H1 (cell line): ENCODE results near the gene PLVAP. TPM values are rescaled to one million over a fixed set of nuclear protein-coding genes. Genes with fewer than 3 reads are reported as not detected.

Experiments used
- CTBP2 ChIP-seq: IDR thresholded peaks from 2 replicates; pipeline ENCODE4 v1.7.0; 2011; ENCODE audit warnings: borderline replicate concordance, mild to moderate bottlenecking, moderate library complexity, mixed read lengths, low read length; ENCODE audit not compliant: insufficient read depth, insufficient read length
- JUN ChIP-seq: IDR thresholded peaks from 2 replicates; pipeline ENCODE4 v1.6.1; 2011; ENCODE audit warnings: low read depth, mild to moderate bottlenecking, improper control_type of control experiment, low read length
- NANOG ChIP-seq: IDR thresholded peaks from 2 replicates; pipeline ENCODE4 v1.6.1; 2011; ENCODE audit warnings: low read length, low read depth, mild to moderate bottlenecking, inconsistent platforms; ENCODE audit not compliant: insufficient read depth, poor library complexity, severe bottlenecking
- RAD21 ChIP-seq, 2 experiments: IDR thresholded peaks in 1 of 2; conservative IDR thresholded peaks in 1 of 2; 2 replicates each; pipeline ENCODE4 v1.6.1; 2011; ENCODE audit warnings: low read depth in 2 of 2, low read length in 2 of 2, improper control_type of control experiment in 1 of 2, inconsistent platforms in 1 of 2, mild to moderate bottlenecking in 1 of 2, moderate library complexity in 1 of 2
- RFX5 ChIP-seq: IDR thresholded peaks from 2 replicates; pipeline ENCODE4 v1.6.1; 2011; ENCODE audit warnings: low read depth, low read length, improper control_type of control experiment, borderline replicate concordance
- SIN3A ChIP-seq, 2 experiments: IDR thresholded peaks in 1 of 2; conservative IDR thresholded peaks in 1 of 2; 2 replicates each; pipeline ENCODE4 v1.6.1; 2011 to 2012; ENCODE audit warnings: low read length in 2 of 2, improper control_type of control experiment in 1 of 2, low read depth in 1 of 2, mild to moderate bottlenecking in 1 of 2
- SRF ChIP-seq: IDR thresholded peaks from 2 replicates; pipeline ENCODE4 v1.6.1; 2011; ENCODE audit warnings: mild to moderate bottlenecking, low read depth, low read length, moderate library complexity
- TAF1 ChIP-seq: IDR thresholded peaks from 2 replicates; pipeline ENCODE4 v1.6.1; 2011; ENCODE audit warnings: mild to moderate bottlenecking, low read depth, low read length
- TCF12 ChIP-seq: IDR thresholded peaks from 2 replicates; pipeline ENCODE4 v1.6.1; 2011; ENCODE audit warnings: low read depth, mild to moderate bottlenecking, low read length
- ZNF274 ChIP-seq: IDR thresholded peaks from 2 replicates; pipeline ENCODE4 v1.7.0; 2012; ENCODE audit warnings: low read length, borderline replicate concordance; ENCODE audit errors: extremely low read depth
- polyA plus RNA-seq, 7 experiments: library from polyadenylated mRNA; depleted of rRNA in 3 of 7; stranded (reverse) in 5 of 7; unstranded in 2 of 7; fragments of >200 nt in 5 of 7; fragments of 200-250 nt in 2 of 7; gene quantifications; 1 replicate in 5 of 7; 2 replicates in 1 of 7; 4 replicates in 1 of 7; pipeline versions ENCODE4 v1.2.1 to v1.2.3, GENCODE V29; 2011 to 2013; ENCODE audit warnings: missing spikeins in 2 of 7, mixed read lengths in 2 of 7
- total RNA-seq: library from RNA; stranded (reverse); fragmentation: NEBNext Ultra II Directional; extraction: Animal tissue kit (Norgen Biotek cat#: 25700); gene quantifications from 2 replicates; pipeline ENCODE4 v1.2.1, GENCODE V29; 2021
- TF ChIP-seq, protein P1 (sequence below), 3 experiments: IDR thresholded peaks; 1 replicate in 2 of 3; 2 replicates in 1 of 3; pipeline versions ENCODE4 v1.5.1 to v1.6.1; 2011; ENCODE audit warnings: low read length in 3 of 3, mild to moderate bottlenecking in 3 of 3, inconsistent platforms in 2 of 3, low read depth in 1 of 3, moderate library complexity in 1 of 3; ENCODE audit not compliant: insufficient read depth in 1 of 3; ENCODE audit errors: control extremely low read depth in 1 of 3

PLVAP gene
- total and polyA plus RNA-seq, 2 of the 8 experiments (the other 6 are each of a cell fraction or from before 2014, with no cell fraction given), result 0.32 TPM; not detected in 1

DNA sequence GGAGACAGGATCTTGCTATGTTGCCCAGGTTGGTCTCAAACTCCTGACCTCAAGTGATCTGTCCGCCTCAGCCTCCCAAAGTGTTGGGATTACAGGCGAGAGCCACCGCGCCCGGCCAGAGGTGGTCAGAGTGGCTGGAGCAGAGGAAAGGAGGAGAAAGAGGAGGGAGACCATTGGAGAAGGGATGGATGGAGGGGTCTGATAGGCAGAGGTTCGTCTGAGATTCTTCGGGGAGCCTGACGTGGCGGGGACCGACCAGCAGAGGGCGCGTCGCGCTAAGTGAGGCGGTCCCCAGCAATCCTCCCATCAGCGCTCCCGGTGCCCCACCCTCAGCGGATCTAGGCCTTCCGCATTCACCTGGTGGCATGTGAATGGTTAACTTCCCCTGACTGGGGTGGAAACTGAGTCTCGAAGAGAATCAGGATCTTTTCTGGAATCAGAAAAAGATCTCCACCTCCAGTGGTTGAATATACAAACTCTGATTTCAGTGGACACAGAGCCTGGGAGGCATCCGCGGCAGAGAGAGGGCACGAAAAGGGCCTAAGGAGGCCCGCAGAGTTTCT, 31.0 kb downstream of the PLVAP start (continued):
- no peak for TF ChIP-seq TAF1
- TF ChIP-seq SRF, result no peak
- TF ChIP-seq CTBP2, result no peak
- TF ChIP-seq ZNF274, result no peak
- peak; percentile 76 to 78 for TF ChIP-seq RAD21 (IDR thresholded peaks at IDR 0.05 in 1 of 2, conservative IDR thresholded peaks at IDR 0.05 in 1 of 2; ENCODE audit: low read depth in 2 of 2, low read length in 2 of 2)
- TF ChIP-seq RFX5, result no peak
- no peak for TF ChIP-seq SIN3A (conservative IDR thresholded peaks at IDR 0.05 in 1 of 2, IDR thresholded peaks at IDR 0.05 in 1 of 2; ENCODE audit: low read depth in 1 of 2, low read length in 2 of 2)
- no peak for TF ChIP-seq NANOG
- no peak for TF ChIP-seq JUN
- TF ChIP-seq, protein P1, sequence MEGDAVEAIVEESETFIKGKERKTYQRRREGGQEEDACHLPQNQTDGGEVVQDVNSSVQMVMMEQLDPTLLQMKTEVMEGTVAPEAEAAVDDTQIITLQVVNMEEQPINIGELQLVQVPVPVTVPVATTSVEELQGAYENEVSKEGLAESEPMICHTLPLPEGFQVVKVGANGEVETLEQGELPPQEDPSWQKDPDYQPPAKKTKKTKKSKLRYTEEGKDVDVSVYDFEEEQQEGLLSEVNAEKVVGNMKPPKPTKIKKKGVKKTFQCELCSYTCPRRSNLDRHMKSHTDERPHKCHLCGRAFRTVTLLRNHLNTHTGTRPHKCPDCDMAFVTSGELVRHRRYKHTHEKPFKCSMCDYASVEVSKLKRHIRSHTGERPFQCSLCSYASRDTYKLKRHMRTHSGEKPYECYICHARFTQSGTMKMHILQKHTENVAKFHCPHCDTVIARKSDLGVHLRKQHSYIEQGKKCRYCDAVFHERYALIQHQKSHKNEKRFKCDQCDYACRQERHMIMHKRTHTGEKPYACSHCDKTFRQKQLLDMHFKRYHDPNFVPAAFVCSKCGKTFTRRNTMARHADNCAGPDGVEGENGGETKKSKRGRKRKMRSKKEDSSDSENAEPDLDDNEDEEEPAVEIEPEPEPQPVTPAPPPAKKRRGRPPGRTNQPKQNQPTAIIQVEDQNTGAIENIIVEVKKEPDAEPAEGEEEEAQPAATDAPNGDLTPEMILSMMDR (IDR thresholded peaks at IDR 0.05; ENCODE audit: control extremely low read depth in 1 of 3, insufficient read depth in 1 of 3, low read depth in 1 of 3, low read length in 3 of 3), result peak; percentile 91 to 95 (median 93)
- TF ChIP-seq TCF12, result no peak
